SJCRH30 (cell line): ENCODE results near the gene RNF39. TPM values are rescaled to one million over a fixed set of nuclear protein-coding genes. Genes with fewer than 3 reads are reported as not detected.
"Not testable (repeated sequence)": the region's sequence is repeated elsewhere in the genome, so short reads cannot be mapped to it uniquely, and the experiment has no call there.

Experiments used
- DNase-seq, 2 experiments: peaks; one replicate each; pipeline ENCODE4 v3.0.0-alpha.2; 2015 to 2020
- H3K27ac ChIP-seq: fragments of 250-450 bp; sonication (Bioruptor Pico); 2 replicates; pipeline ENCODE4 v1.5.1; 2020; ENCODE audit warnings: mild to moderate bottlenecking, moderate library complexity
- H3K27me3 ChIP-seq: fragments of 250-450 bp; sonication (Bioruptor Pico); 2 replicates; pipeline ENCODE4 v1.5.1; 2020; ENCODE audit warnings: mild to moderate bottlenecking, moderate library complexity
- H3K36me3 ChIP-seq: fragments of 250-450 bp; sonication (Bioruptor Pico); 2 replicates; pipeline ENCODE4 v1.5.1; 2020; ENCODE audit warnings: mild to moderate bottlenecking, moderate library complexity
- H3K4me1 ChIP-seq: fragments of 250-450 bp; sonication (Bioruptor Pico); 2 replicates; pipeline ENCODE4 v1.5.1; 2020; ENCODE audit warnings: mild to moderate bottlenecking, moderate library complexity
- H3K4me3 ChIP-seq: fragments of 250-450 bp; sonication (Bioruptor Pico); 2 replicates; pipeline ENCODE4 v1.5.1; 2020; ENCODE audit warnings: mild to moderate bottlenecking, moderate library complexity
- H3K9me3 ChIP-seq: fragments of 250-450 bp; sonication (Bioruptor Pico); replicated peaks from 2 replicates; pipeline ENCODE4 v1.5.1; 2020; ENCODE audit warnings: mild to moderate bottlenecking, moderate library complexity
- total RNA-seq: library from RNA; depleted of rRNA; stranded (reverse); fragments of >200 nt; shearing (Covaris generic); gene quantifications from 2 replicates; pipeline ENCODE4 v1.2.3, GENCODE V29; 2014; rRNA removed

Gene RNF39
- total RNA-seq, 1 experiment from 2014 or later, result not detected

DNA sequence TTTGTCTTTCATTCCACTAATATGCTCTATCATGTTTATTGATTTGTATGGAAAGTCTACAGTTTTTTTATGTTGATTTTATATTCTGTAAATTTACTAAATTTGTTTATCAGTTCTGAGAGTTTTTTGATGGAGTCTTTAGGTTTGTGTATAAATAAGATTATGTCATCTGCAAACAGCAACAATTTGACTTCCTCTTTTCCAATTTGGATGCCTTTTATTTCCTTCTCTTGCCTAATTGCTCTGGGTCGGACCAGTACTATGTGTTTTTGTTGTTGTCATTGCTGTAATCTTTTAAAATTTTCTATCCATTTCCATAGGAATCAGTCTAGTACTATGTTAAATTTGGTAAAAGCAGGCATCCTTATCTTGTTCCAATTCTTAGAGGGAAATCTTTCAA, 46.0 kb downstream of the RNF39 start:
- DNase-seq, result no peak
- no peak overlapping the region for H3K27ac ChIP-seq
- H3K9me3 ChIP-seq, result no peaks in the 10 kb centered on the region
- H3K4me3 ChIP-seq, result no peak overlapping the region
- H3K36me3 ChIP-seq, result no peaks in the 10 kb centered on the region
- H3K27me3 ChIP-seq, result no peaks in the 10 kb centered on the region
- H3K4me1 ChIP-seq, result no peaks in the 10 kb centered on the region

DNA sequence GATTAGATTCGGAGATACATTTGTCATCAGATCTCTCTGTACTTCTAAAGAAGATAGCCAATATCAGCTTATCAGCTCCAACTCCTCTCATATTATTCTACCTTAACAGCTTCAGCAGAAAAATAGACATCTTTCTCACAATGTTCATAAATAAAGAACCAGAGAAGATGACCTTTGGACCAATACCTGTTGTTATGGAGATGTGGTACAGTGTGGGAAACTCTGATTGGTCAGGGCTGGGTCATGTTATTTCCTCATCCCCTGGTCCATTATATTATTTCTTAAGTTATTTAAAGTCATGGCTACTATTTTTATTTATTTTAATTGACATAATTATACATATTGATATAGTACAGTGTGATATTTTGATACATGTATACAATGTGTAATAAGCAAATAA, 50.4 kb downstream of the RNF39 start:
- Histone ChIP-seq H3K9me3 (no peaks in the 10 kb centered on the region), H3K36me3 (no peaks in the 10 kb centered on the region), H3K4me1 (no peaks in the 10 kb centered on the region), H3K27me3 (no peaks in the 10 kb centered on the region), H3K4me3 (no peak overlapping the region), H3K27ac (no peak overlapping the region)
- DNase-seq, result no peak

DNA sequence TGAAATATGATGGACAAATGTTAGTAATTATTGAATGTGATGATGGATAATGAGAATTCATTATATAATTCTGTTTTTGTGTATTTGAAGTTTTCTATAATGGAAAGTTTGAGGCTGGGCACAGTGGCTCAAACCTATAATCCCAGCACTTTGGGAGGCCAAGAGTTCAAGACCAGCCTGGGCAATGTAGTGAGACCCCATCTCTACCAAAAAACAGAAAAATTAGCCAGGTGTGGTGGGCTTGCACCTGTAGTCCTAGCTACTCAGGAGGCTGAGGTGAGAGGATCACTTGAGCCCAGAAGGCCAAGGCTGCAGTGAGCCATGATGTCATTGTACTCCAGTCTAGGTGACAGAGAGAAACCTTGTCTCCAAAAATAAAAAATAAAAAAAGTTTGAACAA, 52.9 kb downstream of the RNF39 start:
- H3K4me1 ChIP-seq, H3K36me3 ChIP-seq, H3K4me3 ChIP-seq, DNase-seq, H3K27ac ChIP-seq, H3K9me3 ChIP-seq, H3K27me3 ChIP-seq: not testable (repeated sequence)

DNA sequence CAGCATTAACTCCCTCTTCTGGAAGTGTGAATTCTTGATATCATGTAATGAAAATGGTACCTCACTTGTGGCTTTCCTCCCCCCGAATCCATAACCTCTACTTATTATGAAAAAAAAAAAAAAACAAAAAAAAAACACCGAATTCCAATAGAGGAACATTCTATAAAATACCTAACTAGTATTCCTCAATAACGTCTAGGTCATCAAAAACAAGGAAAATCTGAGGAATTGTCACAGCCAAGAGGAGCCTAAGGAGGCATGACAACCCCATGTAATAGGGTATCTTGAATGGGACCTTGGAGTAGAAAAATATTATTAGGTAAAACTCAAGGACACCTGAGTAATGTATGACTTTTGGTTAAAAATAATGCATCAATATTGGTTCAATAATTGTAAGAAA, 53.4 kb downstream of the RNF39 start:
- DNase-seq, result no peak
- Histone ChIP-seq H3K4me3 (no peak overlapping the region), H3K27me3 (no peaks in the 10 kb centered on the region), H3K36me3 (no peaks in the 10 kb centered on the region), H3K27ac (no peak overlapping the region), H3K4me1 (no peaks in the 10 kb centered on the region), H3K9me3 (no peaks in the 10 kb centered on the region)

DNA sequence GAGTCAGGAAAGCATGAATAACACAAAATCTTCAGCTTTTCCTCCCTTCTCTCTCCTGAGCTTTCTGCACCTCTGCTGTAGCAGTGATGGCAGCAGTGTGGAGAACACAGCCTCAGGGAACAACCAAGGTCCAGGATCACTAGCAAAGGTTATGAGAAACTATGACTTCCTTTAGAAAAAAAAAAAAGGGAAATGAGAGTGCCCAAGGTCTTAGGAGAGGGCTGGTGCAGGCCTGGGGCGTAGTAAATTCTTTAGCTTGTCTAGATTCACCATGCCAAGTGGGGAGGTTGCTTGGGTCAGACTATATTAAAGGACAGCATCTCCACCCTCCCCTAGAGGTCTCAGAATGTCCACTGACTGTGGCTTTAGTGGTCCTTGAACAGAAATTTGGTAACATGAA, 54.9 kb downstream of the RNF39 start:
- DNase-seq, result no peak
- no peak overlapping the region for H3K27ac ChIP-seq
- H3K4me3 ChIP-seq, result no peak overlapping the region
- no peaks in the 10 kb centered on the region for H3K4me1 ChIP-seq
- no peaks in the 10 kb centered on the region for H3K36me3 ChIP-seq
- no peaks in the 10 kb centered on the region for H3K9me3 ChIP-seq
- H3K27me3 ChIP-seq, result no peaks in the 10 kb centered on the region

Other genes starting within 250 kb of the RNF39 start
- gene HLA-G, start 247.9 kb downstream of the RNF39 start, total RNA-seq, result not detected in 2 replicates
- gene HLA-A, start 133.2 kb downstream of the RNF39 start, total RNA-seq, result 0.08 and 0.22 TPM in 2 replicates
- 31.0 and 40.6 TPM in 2 replicates for gene POLR1H, start 14.5 kb downstream of the RNF39 start, total RNA-seq
- gene PPP1R11, start 8.6 kb downstream of the RNF39 start, total RNA-seq, result 43.5 and 43.9 TPM in 2 replicates
- gene TRIM31, start 37.3 kb upstream of the RNF39 start, total RNA-seq, result 0.10 TPM in 1 of 2 replicates, not detected in the other
- gene TRIM40, start 60.4 kb upstream of the RNF39 start, total RNA-seq, result not detected in 2 replicates
- gene TRIM10, start 85.4 kb upstream of the RNF39 start, total RNA-seq, result not detected in 2 replicates
- gene TRIM15, start 87.8 kb upstream of the RNF39 start, total RNA-seq, result 0.08 and 0.28 TPM in 2 replicates
- 30.5 and 36.3 TPM in 2 replicates for gene TRIM26, start 137.6 kb upstream of the RNF39 start, total RNA-seq